Epithelial cell of proximal tubule (primary cell): Measurements from ENCODE around the gene THAP10. TPM values are rescaled to one million over a fixed set of nuclear protein-coding genes. Genes with fewer than 3 reads are reported as not detected.
A peak's percentile ranks its signal among the peaks of the same experiment; 100 is the strongest.

Experiments used
- DNase-seq: peaks from one replicate; pipeline ENCODE4 v3.0.0-alpha.2; 2011; ENCODE audit warnings: low read depth
- H3K4me3 ChIP-seq: 2 replicates; pipeline ENCODE4 v1.5.1; 2011; ENCODE audit warnings: low read depth, mild to moderate bottlenecking, low read length
- total RNA-seq: library from RNA; depleted of rRNA; stranded (reverse); fragments of >200 nt; gene quantifications from 2 replicates; pipeline ENCODE4 v1.2.3, GENCODE V29; 2015
- TF ChIP-seq, protein P1 (sequence below): conservative IDR thresholded peaks from 2 replicates; pipeline ENCODE4 v1.5.1; 2012; ENCODE audit warnings: low read depth, mild to moderate bottlenecking, low read length

Gene THAP10
- total RNA-seq, 1 donor from 2014 or later, result 9.1 TPM

DNA sequence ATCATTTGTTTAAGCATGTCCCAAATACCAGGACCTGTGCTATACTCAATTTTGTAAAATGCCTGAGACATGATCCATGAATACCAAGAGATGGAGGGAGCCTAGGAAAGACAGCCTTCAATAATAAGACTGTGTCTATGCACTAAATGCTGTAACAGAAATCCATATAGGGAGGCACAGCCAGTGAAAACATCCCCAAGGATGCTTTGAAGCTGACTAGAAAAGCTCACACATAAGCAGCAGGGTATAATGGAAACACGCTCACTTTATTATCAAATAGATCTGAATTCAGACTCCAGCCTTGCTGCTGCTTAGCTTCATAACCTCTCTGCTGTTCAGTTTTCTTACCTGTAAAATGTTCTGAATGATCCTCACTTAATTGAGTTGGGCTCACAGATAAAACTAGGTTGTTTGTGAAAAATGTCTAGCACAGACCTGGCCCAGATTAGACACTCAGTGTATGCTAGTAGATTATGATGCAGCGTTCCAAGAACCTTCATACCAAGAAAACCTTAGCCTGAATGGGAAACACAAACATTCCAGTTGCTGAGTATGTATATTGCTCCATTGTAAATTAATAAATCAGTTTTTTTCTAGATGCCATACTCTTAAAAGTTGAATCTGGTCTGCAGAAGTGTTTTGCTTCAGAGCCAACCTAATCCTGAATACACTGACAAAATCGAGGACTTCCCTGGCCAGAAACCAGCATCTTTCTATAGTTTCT is 34.5 kb downstream of the THAP10 start:
- TF ChIP-seq, protein P1, sequence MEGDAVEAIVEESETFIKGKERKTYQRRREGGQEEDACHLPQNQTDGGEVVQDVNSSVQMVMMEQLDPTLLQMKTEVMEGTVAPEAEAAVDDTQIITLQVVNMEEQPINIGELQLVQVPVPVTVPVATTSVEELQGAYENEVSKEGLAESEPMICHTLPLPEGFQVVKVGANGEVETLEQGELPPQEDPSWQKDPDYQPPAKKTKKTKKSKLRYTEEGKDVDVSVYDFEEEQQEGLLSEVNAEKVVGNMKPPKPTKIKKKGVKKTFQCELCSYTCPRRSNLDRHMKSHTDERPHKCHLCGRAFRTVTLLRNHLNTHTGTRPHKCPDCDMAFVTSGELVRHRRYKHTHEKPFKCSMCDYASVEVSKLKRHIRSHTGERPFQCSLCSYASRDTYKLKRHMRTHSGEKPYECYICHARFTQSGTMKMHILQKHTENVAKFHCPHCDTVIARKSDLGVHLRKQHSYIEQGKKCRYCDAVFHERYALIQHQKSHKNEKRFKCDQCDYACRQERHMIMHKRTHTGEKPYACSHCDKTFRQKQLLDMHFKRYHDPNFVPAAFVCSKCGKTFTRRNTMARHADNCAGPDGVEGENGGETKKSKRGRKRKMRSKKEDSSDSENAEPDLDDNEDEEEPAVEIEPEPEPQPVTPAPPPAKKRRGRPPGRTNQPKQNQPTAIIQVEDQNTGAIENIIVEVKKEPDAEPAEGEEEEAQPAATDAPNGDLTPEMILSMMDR, result no peak
- H3K4me3 ChIP-seq, result no peak overlapping the region
- no peak for DNase-seq

DNA sequence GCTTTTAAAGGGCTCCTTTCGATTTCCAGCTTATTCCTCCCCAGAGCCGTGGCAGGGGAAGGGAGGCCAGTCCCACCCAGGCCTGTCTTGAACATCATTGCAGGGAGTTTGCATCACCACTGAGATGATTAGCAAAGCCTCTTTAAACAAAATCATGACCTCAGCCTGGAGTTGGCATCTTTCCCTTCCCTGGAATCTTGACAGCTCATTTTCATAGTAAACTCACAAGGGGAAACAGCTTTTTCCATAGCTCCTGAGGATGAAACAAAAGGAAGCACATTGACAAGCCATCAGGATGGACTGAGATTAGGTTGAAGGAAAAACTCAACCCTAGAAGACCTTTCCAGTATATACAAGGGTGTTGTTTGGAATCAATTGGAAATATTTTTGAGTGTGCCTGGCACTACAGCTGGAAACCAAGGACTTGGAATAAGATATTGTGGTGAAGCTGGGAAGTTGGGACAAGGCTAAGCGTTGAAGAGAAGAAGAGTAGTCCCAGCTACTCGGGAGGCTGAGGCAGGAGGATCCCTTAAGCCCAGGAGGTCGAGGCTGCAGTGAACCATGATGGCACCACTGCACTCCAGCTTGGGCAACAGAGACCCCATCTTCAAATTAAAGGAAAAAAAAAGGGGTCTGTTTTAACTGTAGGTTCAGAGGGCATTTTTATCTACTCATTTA is 35.2 kb downstream of the THAP10 start:
- H3K4me3 ChIP-seq, result no peak overlapping the region
- TF ChIP-seq, protein P1, result no peak
- peak; percentile 81 for DNase-seq

DNA sequence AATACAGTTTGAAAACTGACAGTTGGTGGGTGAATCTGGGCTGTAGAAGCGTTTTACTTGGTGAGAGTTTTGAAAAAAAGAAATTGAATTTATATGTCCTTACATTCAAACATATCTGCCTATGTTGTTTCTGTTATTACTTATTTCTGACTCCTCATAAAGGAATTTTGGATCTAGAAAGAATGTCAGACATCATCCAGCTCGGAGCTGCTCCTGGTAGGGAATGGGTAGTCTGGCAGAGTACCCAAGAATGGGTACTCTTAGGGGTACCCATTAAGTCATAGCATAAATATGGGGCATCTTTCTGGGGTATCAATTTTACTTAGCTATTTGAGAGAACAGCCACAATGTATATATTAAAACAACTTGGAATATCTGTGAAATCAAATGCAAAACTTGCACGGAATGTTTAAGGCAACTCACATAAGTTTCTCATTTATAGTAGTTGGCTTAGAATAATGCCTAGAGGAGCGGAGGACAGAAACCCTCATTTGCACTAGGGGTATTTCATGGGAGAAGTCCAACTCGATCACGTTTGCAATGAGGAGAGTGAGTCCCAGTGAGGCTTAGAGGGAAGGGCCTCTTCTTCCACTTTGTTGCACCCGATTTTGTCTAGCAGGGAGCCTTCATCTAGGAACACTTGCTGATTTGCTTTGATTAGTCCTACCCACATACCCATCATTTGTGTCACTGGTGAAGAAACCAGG is 35.9 kb downstream of the THAP10 start:
- TF ChIP-seq, protein P1, result no peak
- DNase-seq, result no peak
- no peak overlapping the region for H3K4me3 ChIP-seq

DNA sequence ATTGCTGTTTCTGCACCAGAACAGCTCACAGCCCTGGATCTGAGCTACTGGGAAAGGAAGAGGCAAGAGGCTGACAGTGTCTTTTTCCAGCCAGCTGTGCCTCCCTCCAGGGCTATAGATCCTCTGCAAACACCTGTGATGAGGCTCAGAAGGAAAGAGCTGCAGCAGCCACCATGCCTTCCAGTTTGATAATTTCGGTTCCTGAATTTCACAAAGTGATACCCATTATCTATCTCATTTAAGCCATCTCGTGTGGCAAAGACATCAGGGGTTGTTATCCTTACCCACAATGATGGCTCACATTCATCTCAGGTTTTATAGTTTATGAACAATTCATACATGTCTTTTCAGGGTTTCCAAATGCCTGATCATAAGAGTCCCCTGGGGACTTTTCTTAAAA is 36.5 kb downstream of the THAP10 start:
- H3K4me3 ChIP-seq, result no peak overlapping the region
- DNase-seq, result no peak
- TF ChIP-seq, protein P1, result no peak

- peak overlapping the region; percentile 74 for H3K4me3 ChIP-seq
- no peak for DNase-seq
- TF ChIP-seq, protein P1, result no peak
Observed at GRCh38 chr15:70854666-70854976, 37.6 kb downstream of the THAP10 start.

DNA sequence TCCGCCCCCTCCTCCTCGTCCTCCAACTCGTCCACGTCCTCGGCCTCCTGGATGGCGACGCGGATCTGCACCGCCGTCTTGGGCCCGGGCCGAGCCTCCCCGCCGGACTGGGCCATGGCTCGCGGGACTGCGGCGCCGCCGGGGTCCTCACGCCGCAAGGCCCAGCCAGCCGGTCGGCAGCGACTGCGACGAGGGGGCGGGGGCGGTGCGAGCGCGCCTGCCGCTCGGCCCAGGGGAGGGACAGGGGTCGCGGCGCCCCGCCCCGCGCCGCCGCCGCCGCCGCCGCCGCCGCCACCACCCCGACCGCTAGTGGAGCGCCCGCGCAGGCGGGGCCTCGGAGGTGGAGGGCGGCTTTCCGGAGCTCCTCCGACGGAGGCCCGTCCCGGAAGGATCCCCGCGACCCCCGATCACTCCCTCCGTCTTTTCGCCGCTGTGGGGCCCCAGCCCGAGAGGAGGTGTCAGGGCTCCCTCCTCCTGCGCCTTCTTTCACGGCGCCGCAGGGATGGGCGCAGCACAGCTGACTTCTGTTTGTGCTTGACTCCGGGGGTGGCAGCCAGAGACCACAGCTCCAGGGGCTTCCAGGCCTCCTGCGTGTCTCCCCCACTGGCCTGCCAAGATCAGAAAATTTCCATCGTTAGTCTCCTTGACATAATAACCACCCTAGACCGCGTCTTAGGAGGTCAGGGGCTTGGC is 38.1 kb downstream of the THAP10 start, which contains the start of gene LARP6:
TSS of gene LARP6 (minus strand) at position 185 of the 693 bp plus-strand sequence. CDS start at position 116, 69 bp downstream.
- no peak for DNase-seq
- TF ChIP-seq, protein P1, result no peak
- peak within 1 kb of the TSS; percentile 74 for H3K4me3 ChIP-seq
